Upper lobe of left lung (tissue), 6 donors: ENCODE results near the gene NRGN. TPM values are rescaled to one million over a fixed set of nuclear protein-coding genes. Genes with fewer than 3 reads are reported as not detected.

ENCODE experiments used
- ATAC-seq, 2 donors: fragments of 200-7000 bp; cut with Tn5 transposase; one replicate each; pipeline ENCODE4 v1.9.1; 2022; ENCODE audit warnings: mild to moderate bottlenecking in 2 of 2, moderate library complexity in 2 of 2; ENCODE audit not compliant: low FRiP score in 2 of 2
- DNase-seq, 2 donors: peaks; one replicate each; pipeline ENCODE4 v3.0.0-alpha.2; 2019 to 2020
- H3K27ac ChIP-seq, 4 donors: fragments of 200-600 bp; sonication (generic); one replicate each; pipeline ENCODE4 v1.5.1; 2016 to 2019
- H3K27me3 ChIP-seq, 4 donors: fragments of 200-600 bp; sonication (generic); one replicate each; pipeline ENCODE4 v1.5.1; 2017 to 2019
- H3K36me3 ChIP-seq, 4 donors: fragments of 200-600 bp; sonication (generic); one replicate each; pipeline ENCODE4 v1.5.1; 2016 to 2019
- H3K4me1 ChIP-seq, 4 donors: fragments of 200-600 bp; sonication (generic); one replicate each; pipeline ENCODE4 v1.5.1; 2018 to 2019
- H3K4me3 ChIP-seq, 4 donors: fragments of 200-600 bp; sonication (generic); one replicate each; pipeline ENCODE4 v1.5.1; 2017 to 2019; ENCODE audit warnings: mild to moderate bottlenecking in 2 of 4, moderate library complexity in 1 of 4
- H3K9me3 ChIP-seq, 4 donors: fragments of 200-600 bp; sonication (generic); one replicate each; pipeline ENCODE4 v1.5.1; 2018 to 2019
- EP300 ChIP-seq, 4 donors: sonication (generic); formaldehyde crosslinking; IDR thresholded peaks; one replicate each; pipeline ENCODE4 v1.5.1; 2017; ENCODE audit warnings: antibody characterized with exemption in 4 of 4, control low read depth in 2 of 4
- POLR2A ChIP-seq, 4 donors: fragments of 450-650 bp; IDR thresholded peaks; one replicate each; pipeline ENCODE4 v1.5.1; 2016 to 2017; ENCODE audit warnings: antibody characterized with exemption in 4 of 4, mild to moderate bottlenecking in 2 of 4
- POLR2AphosphoS5 ChIP-seq, 2 donors: sonication (generic); formaldehyde crosslinking; IDR thresholded peaks; one replicate each; pipeline ENCODE4 v1.5.1; 2017; ENCODE audit warnings: antibody characterized with exemption in 2 of 2
- WGBS, 2 donors: methylation state at CpG; one replicate each; pipeline ENCODE4 v1.1.5; 2017 to 2018; 5-methylcytosine and 5-hydroxymethylcytosine counted together
- total RNA-seq, 6 donors: library from RNA; depleted of rRNA in 4 of 6; stranded (reverse); fragments of >200 nt in 4 of 6; gene quantifications; one replicate each; pipeline versions ENCODE4 v1.1.0 to v1.2.1, GENCODE V29; 2016 to 2021
- TF ChIP-seq, protein P1 (sequence below), 6 experiments: fragments of 450-650 bp in 4 of 6; fragments of 200-600 bp in 2 of 6; sonication (generic) in 2 of 6; IDR thresholded peaks; one replicate each; pipeline ENCODE4 v1.5.1; 2016 to 2019; ENCODE audit warnings: antibody characterized with exemption in 6 of 6
- donor health status: DM: no; HTN: no; CAD: no; lungs with moderate emphysema.
- donor health status: DM: no; HTN: yes; CAD: no; lungs with severe emphysema.

NRGN gene
- total RNA-seq, 6 donors from 2014 or later = 30.9 to 111 (median 77.6) TPM

DNA sequence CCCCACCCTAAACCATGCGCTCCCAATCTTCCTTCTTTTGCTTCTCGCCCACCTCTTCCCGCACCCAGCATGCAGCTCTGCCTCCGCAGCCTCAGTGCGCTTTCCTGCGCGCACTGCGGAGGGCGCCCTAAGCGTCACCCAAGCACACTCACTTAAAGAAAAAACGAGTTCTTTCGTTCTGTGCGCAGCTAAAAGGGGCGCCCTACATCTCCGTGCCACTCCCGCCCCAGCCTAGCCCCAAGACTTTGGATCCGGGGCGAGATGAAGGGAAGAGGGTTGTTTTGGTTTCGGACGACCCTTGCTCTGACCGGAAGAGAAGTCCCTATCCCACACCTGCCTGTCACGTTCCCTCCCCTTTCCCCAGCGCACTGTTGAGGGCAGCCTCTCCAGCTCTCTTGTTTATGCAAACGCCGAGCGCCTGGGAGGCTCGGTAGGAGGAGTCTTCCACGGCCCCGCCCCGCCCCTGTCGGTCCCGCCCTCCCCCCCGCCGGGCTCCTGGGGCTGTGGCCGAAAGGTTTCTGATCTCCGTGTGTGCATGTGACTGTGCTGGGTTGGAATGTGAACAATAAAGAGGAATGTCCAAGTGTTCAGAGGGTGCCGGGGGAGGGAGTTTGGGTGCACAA, 7.0 kb downstream of the NRGN start:
- DNase-seq (peak; percentile 92 to 94), ATAC-seq (peak; percentile 87 to 93)
- Histone ChIP-seq H3K4me1 (peaks cover 41 to 55% (median 51%) of the 10 kb centered on the region in 4 donors), H3K4me3 (peak overlapping the region in 3 of 4 donors; percentile 45 to 67 (median 51)), H3K36me3 (peaks cover 0 to 11% (median under 1%) of the 10 kb centered on the region in 4 donors), H3K27ac (peak overlapping the region; percentile 80 to 85 (median 82)), H3K27me3 (no peaks in the 10 kb centered on the region), H3K9me3 (no peaks in the 10 kb centered on the region)
- TF ChIP-seq, protein P1, sequence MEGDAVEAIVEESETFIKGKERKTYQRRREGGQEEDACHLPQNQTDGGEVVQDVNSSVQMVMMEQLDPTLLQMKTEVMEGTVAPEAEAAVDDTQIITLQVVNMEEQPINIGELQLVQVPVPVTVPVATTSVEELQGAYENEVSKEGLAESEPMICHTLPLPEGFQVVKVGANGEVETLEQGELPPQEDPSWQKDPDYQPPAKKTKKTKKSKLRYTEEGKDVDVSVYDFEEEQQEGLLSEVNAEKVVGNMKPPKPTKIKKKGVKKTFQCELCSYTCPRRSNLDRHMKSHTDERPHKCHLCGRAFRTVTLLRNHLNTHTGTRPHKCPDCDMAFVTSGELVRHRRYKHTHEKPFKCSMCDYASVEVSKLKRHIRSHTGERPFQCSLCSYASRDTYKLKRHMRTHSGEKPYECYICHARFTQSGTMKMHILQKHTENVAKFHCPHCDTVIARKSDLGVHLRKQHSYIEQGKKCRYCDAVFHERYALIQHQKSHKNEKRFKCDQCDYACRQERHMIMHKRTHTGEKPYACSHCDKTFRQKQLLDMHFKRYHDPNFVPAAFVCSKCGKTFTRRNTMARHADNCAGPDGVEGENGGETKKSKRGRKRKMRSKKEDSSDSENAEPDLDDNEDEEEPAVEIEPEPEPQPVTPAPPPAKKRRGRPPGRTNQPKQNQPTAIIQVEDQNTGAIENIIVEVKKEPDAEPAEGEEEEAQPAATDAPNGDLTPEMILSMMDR (IDR thresholded peaks at IDR 0.05) = peak; percentile 25 to 66 (median 56)
- TF ChIP-seq EP300 (IDR thresholded peaks at IDR 0.05) (no peak), POLR2AphosphoS5 (IDR thresholded peaks at IDR 0.05) (peak; percentile 75 to 89), POLR2A (IDR thresholded peaks at IDR 0.05) (peak in 3 of 4 donors; percentile 46 to 84 (median 81))
- WGBS, 2 donors = 1 to 3% methylated on average over 32 to 35 of the region's 37 CpGs

DNA sequence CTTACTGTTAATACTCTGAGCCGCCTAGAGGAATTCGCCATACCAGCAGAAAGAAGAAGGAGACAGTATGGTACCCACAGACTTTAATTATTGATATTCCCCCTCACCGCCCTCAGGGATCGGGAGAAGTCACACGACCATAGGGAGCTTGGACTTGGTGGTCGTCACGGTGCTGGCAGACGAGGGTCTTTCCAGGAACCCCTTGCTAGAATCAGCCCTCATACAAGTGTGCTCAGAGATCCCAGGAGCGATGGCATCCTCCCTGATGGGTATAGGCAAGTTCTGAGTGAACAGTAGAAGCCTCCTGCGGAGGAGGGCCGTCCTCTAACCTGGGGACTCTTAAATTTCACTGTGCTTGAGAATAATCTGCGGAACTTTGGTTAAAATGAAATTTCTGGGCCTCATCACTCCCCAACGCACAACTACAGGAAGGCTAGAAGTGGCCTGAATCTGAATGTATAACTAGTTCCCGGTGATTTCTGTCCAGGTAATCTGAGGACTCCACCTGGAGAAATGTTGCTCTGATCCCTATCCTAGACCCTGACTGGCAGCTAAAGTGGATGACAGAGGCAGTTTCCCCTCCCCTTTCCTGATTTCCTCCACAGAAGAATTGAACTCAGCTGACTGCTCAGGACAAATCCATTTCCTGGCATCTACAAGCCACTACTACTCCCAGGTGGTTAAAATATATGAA, 7.8 kb downstream of the NRGN start:
- H3K36me3 ChIP-seq = peaks cover 0 to 19% (median 2%) of the 10 kb centered on the region in 4 donors
- no peaks in the 10 kb centered on the region for H3K27me3 ChIP-seq
- H3K4me1 ChIP-seq = peaks cover 48 to 62% (median 56%) of the 10 kb centered on the region in 4 donors
- WGBS, 2 donors = 67 to 72% methylated on average over 14 of the region's 14 CpGs
- H3K9me3 ChIP-seq = no peaks in the 10 kb centered on the region
- DNase-seq (no peak), ATAC-seq (no peak)
- peak overlapping the region; percentile 80 to 85 (median 82) for H3K27ac ChIP-seq
- H3K4me3 ChIP-seq = peak overlapping the region in 1 of 4 donors; percentile 51
- TF ChIP-seq POLR2A (IDR thresholded peaks at IDR 0.05) (no peak), EP300 (IDR thresholded peaks at IDR 0.05) (no peak), POLR2AphosphoS5 (IDR thresholded peaks at IDR 0.05) (no peak)
- TF ChIP-seq, protein P1 (IDR thresholded peaks at IDR 0.05) = no peak

DNA sequence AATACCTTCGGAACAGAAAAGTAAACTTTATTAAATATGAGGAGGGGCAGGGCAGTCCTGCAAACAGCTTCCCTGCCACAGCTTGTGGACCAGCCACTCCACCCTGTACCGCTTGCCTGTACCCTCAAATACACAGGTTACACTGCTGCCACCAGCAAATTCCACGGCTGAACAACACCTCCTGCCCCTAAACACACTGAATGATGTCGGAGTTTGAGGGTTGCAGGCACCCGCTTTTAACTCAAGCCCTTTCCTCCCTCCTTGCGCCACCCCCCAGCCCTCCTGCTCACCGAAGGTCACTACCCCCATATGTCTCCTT, 8.3 kb downstream of the NRGN start:
- WGBS, 2 donors = 60 to 74% methylated on average over 7 of the region's 7 CpGs
- no peak overlapping the region for H3K4me3 ChIP-seq
- DNase-seq (no peak), ATAC-seq (no peak)
- no peaks in the 10 kb centered on the region for H3K9me3 ChIP-seq
- no peaks in the 10 kb centered on the region for H3K27me3 ChIP-seq
- H3K4me1 ChIP-seq = peaks cover 53 to 67% (median 61%) of the 10 kb centered on the region in 4 donors
- peaks cover 0 to 24% (median 2%) of the 10 kb centered on the region in 4 donors for H3K36me3 ChIP-seq
- H3K27ac ChIP-seq = peak overlapping the region; percentile 80 to 85 (median 82)
- TF ChIP-seq EP300 (IDR thresholded peaks at IDR 0.05) = no peak
- TF ChIP-seq POLR2A (IDR thresholded peaks at IDR 0.05) = peak in 1 of 4 donors; percentile 54
- TF ChIP-seq, protein P1 (IDR thresholded peaks at IDR 0.05) = no peak

DNA sequence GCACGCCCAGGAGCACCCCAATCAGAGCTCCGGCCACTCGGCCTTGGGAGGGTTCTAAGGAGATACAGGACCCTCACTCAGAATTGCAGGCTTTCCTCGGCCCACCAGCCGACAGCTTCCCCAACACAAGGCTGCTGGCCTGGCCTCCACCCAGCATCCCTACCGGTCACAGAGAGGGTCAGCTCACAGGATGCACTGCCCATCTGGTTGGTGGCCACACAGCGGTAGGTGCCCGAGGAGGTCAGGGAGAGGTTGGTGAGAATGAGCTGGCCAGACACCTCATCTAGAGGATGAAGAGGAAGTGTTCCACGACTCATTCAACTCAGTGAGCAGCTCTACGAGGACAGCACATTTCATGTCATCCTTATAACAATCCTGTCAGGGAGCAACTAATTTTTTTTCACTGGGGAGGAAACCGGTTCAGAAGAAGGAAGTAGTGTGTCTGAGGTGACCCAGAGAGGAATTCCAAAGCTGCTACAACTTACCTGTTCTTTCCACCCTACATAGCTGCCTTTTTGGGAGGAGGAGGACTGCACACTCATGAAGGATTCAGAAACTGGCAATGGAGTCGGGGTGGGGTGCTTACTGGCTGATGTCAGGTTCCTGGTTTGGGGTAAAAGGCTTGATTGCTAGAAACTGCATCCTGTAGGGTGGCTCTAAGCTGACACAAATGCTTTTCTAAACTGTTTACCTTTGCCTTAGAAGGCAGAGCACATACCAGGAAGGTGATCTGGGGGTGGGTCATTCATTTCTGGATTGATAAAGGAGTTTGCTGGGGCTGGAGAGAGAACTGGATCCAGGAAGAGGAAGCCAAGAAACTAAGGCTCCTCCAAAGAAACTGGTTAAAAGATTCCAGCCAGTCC, 9.0 kb downstream of the NRGN start:
- no peak for TF ChIP-seq EP300 (IDR thresholded peaks at IDR 0.05)
- TF ChIP-seq POLR2A (IDR thresholded peaks at IDR 0.05) = no peak
- TF ChIP-seq POLR2AphosphoS5 (IDR thresholded peaks at IDR 0.05) = peak in 1 of 2 donors; percentile 35
- TF ChIP-seq, protein P1 (IDR thresholded peaks at IDR 0.05) = no peak
- ATAC-seq = no peak
- peak overlapping the region; percentile 80 to 85 (median 82) for H3K27ac ChIP-seq
- peaks cover 60 to 73% (median 66%) of the 10 kb centered on the region in 4 donors for H3K4me1 ChIP-seq
- H3K4me3 ChIP-seq = no peak overlapping the region
- H3K9me3 ChIP-seq = no peaks in the 10 kb centered on the region
- peaks cover 0 to 30% (median 4%) of the 10 kb centered on the region in 4 donors for H3K36me3 ChIP-seq
- 37 to 46% methylated on average over 9 to 12 of the region's 12 CpGs for WGBS, 2 donors
- H3K27me3 ChIP-seq = no peaks in the 10 kb centered on the region
- DNase-seq = peak in 1 of 2 donors; percentile 39
